Keratinocyte (primary cell): ENCODE results near the gene XRRA1. TPM values are rescaled to one million over a fixed set of nuclear protein-coding genes. Genes with fewer than 3 reads are reported as not detected.

Experiments
- DNase-seq: peaks from one replicate; pipeline ENCODE4 v3.0.0-alpha.2; 2011; ENCODE audit warnings: low read depth, missing footprints, low spot score
- FAIRE-seq: peaks from 2 replicates; lab custom pipeline; 2011; peaks lifted over from hg19 to GRCh38; lab: Jason Lieb, UNC
- H2AFZ ChIP-seq: 2 replicates; pipeline ENCODE4 v1.6.0; 2012; ENCODE audit warnings: low read length, control low read depth, inconsistent platforms; ENCODE audit not compliant: control insufficient read depth
- H3K27ac ChIP-seq: 2 replicates; pipeline ENCODE4 v1.5.1; 2011; ENCODE audit warnings: low read length; ENCODE audit not compliant: control insufficient read depth, insufficient read depth
- H3K27me3 ChIP-seq: 3 replicates; pipeline ENCODE4 v1.6.0; 2011; ENCODE audit warnings: low read length; ENCODE audit not compliant: control insufficient read depth, insufficient read depth; ENCODE audit errors: extremely low read depth
- H3K36me3 ChIP-seq, 2 experiments: 2 replicates in 1 of 2; 3 replicates in 1 of 2; pipeline ENCODE4 v1.5.1; 2011; ENCODE audit warnings: low read length in 2 of 2, mild to moderate bottlenecking in 1 of 2; ENCODE audit not compliant: control insufficient read depth in 2 of 2, insufficient read depth in 2 of 2; ENCODE audit errors: extremely low read depth in 1 of 2
- H3K4me1 ChIP-seq: 3 replicates; pipeline ENCODE4 v1.5.1; 2011; ENCODE audit warnings: low read length; ENCODE audit not compliant: control insufficient read depth, insufficient read depth; ENCODE audit errors: extremely low read depth
- H3K4me2 ChIP-seq: 3 replicates; pipeline ENCODE4 v1.6.0; 2011; ENCODE audit warnings: low read depth, low read length; ENCODE audit not compliant: control insufficient read depth, insufficient read depth; ENCODE audit errors: extremely low read depth
- H3K4me3 ChIP-seq, 3 experiments: fragments of 200-600 bp in 1 of 3; sonication (generic) in 1 of 3; 2 replicates in 2 of 3; 3 replicates in 1 of 3; pipeline ENCODE4 v1.5.1; 2011 to 2016; ENCODE audit warnings: low read length in 3 of 3, mild to moderate bottlenecking in 3 of 3, control low read depth in 2 of 3, inconsistent platforms in 1 of 3, low read depth in 1 of 3, mixed read lengths in 1 of 3, mixed run types in 1 of 3, moderate library complexity in 1 of 3; ENCODE audit not compliant: control insufficient read depth in 2 of 3, insufficient read depth in 2 of 3; ENCODE audit errors: extremely low read depth in 1 of 3
- H3K79me2 ChIP-seq: 2 replicates; pipeline ENCODE4 v1.6.0; 2012; ENCODE audit warnings: low read length; ENCODE audit not compliant: control insufficient read depth, insufficient read depth
- H3K9ac ChIP-seq: 3 replicates; pipeline ENCODE4 v1.6.0; 2011; ENCODE audit warnings: low read length; ENCODE audit not compliant: control insufficient read depth, insufficient read depth; ENCODE audit errors: extremely low read depth
- H3K9me1 ChIP-seq: 3 replicates; pipeline ENCODE4 v1.6.0; 2011; ENCODE audit warnings: low read length; ENCODE audit not compliant: control insufficient read depth, insufficient read depth; ENCODE audit errors: extremely low read depth
- H3K9me3 ChIP-seq: 2 replicates; pipeline ENCODE4 v1.5.1; 2012; ENCODE audit warnings: low read depth, low read length; ENCODE audit not compliant: control insufficient read depth
- H4K20me1 ChIP-seq: 3 replicates; pipeline ENCODE4 v1.6.0; 2011; ENCODE audit warnings: low read length; ENCODE audit not compliant: control insufficient read depth, insufficient read depth; ENCODE audit errors: extremely low read depth
- EZH2 ChIP-seq: IDR thresholded peaks from one replicate; pipeline ENCODE4 v1.6.1; 2012; ENCODE audit warnings: inconsistent platforms, mild to moderate bottlenecking, low read length, moderate library complexity
- dilution Hi-C: fragments of 300-500 bp; cut with MboI; formaldehyde crosslinking; loops from one replicate; pipeline ENCODE4 v1.7.0; 2020; ENCODE audit warnings: low sequenced_read_pairs; ENCODE audit not compliant: extremely low pct_ligation_motif_present
- polyA plus RNA-seq, 5 experiments: library from polyadenylated mRNA; depleted of rRNA in 3 of 5; stranded (reverse) in 3 of 5; stranded (forward) in 1 of 5; unstranded in 1 of 5; fragments of >200 nt; gene quantifications; 1 replicate in 1 of 5; 2 replicates in 3 of 5; 3 replicates in 1 of 5; pipeline versions ENCODE4 v1.2.1 to v1.2.3, GENCODE V29; 2011 to 2012; ENCODE audit warnings: missing spikeins in 2 of 5, low read depth in 1 of 5, low replicate concordance in 1 of 5
- TF ChIP-seq, protein P1 (sequence below), 3 experiments: IDR thresholded peaks in 1 of 3; conservative IDR thresholded peaks in 1 of 3; optimal IDR thresholded peaks in 1 of 3; 2 replicates in 2 of 3; 3 replicates in 1 of 3; pipeline versions ENCODE3 to v1.5.1; 2011; ENCODE audit warnings: low read length in 3 of 3, mild to moderate bottlenecking in 3 of 3, moderate library complexity in 2 of 3, control low read depth in 1 of 3, inconsistent platforms in 1 of 3; ENCODE audit not compliant: insufficient read depth in 2 of 3; ENCODE audit errors: extremely low read depth in 1 of 3

Gene XRRA1
- polyA plus RNA-seq, 1 donor (not counting 4 experiments of a cell fraction or from before 2014, with no cell fraction given) = 9.1 TPM

DNA sequence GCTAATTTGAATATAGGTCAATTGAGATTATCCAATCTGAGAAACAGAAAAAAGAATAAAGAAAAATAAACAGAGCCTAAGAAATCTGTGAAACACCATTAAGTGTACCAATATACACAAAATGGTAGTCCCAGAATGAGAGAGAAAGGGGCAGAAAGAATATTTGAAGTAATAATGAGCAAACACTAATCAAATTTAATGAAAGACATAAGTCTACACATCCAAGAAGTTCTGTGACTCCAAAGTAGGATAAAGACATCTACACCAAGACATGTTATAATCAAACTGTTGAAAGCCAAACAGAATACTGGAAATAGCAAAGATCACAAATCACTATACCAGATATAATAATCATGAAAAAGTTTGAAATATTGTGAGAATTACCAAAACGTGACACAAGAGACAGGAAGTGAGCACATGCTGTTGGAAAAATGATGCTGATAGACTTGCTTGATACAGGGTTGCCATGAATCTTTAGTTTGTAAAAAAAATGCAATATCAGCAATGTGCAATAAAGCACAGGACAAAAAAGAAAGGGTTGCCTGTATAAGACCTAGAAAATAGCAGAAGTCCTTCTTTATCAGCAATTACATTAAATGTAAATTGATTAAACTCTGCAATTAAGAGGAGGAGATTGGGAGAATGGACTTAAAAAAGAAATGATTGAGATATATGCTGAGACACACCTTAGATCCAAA lies 124.5 kb downstream of the XRRA1 start:
- Histone ChIP-seq H3K4me3 (no peak overlapping the region), H3K4me1 (peaks cover 11% of the 10 kb centered on the region), H2AFZ (no peak overlapping the region), H3K9me3 (peaks cover 6% of the 10 kb centered on the region), H3K27me3 (no peaks in the 10 kb centered on the region), H3K79me2 (peaks cover 10% of the 10 kb centered on the region), H3K4me2 (no peak overlapping the region), H4K20me1 (no peaks in the 10 kb centered on the region), H3K27ac (no peak overlapping the region), H3K9me1 (no peaks in the 10 kb centered on the region), H3K36me3 (peaks cover 4 to 11% of the 10 kb centered on the region in 2 experiments), H3K9ac (no peak overlapping the region)
- dilution Hi-C loops = no loop called here
- no peak for FAIRE-seq
- DNase-seq = no peak
- TF ChIP-seq, protein P1, sequence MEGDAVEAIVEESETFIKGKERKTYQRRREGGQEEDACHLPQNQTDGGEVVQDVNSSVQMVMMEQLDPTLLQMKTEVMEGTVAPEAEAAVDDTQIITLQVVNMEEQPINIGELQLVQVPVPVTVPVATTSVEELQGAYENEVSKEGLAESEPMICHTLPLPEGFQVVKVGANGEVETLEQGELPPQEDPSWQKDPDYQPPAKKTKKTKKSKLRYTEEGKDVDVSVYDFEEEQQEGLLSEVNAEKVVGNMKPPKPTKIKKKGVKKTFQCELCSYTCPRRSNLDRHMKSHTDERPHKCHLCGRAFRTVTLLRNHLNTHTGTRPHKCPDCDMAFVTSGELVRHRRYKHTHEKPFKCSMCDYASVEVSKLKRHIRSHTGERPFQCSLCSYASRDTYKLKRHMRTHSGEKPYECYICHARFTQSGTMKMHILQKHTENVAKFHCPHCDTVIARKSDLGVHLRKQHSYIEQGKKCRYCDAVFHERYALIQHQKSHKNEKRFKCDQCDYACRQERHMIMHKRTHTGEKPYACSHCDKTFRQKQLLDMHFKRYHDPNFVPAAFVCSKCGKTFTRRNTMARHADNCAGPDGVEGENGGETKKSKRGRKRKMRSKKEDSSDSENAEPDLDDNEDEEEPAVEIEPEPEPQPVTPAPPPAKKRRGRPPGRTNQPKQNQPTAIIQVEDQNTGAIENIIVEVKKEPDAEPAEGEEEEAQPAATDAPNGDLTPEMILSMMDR (optimal IDR thresholded peaks at IDR 0.05 in 1 of 3, IDR thresholded peaks at IDR 0.05 in 1 of 3, conservative IDR thresholded peaks at IDR 0.05 in 1 of 3; ENCODE audit: extremely low read depth in 1 of 3, insufficient read depth in 2 of 3, low read length in 3 of 3) = no peak
- no peak for TF ChIP-seq EZH2

DNA sequence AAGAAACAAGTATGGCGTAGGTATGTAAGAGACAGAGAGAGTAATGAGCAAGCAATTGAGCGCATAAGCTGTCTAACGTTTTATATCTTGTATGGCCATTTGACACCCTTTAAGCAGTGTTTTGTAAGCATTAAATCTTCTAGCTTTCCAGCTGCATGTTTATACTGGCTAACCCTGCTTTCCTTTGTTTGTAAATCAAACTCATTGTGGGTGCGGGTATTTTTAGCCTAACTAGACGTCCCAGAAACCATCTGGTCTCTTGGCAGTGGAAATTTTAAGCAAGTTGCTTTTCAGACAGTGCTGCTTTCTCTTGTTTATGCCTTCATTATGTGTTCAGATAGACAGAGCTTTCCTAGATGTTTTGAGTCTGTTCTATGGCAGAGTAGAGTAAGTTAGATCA lies 126.7 kb downstream of the XRRA1 start:
- H2AFZ ChIP-seq = no peak overlapping the region
- peaks cover 6% of the 10 kb centered on the region for H3K9me3 ChIP-seq
- peaks cover 11% of the 10 kb centered on the region for H3K4me1 ChIP-seq
- no peaks in the 10 kb centered on the region for H3K27me3 ChIP-seq
- H3K27ac ChIP-seq = no peak overlapping the region
- H3K9me1 ChIP-seq = no peaks in the 10 kb centered on the region
- dilution Hi-C loops = no loop called here
- H3K4me2 ChIP-seq = no peak overlapping the region
- FAIRE-seq (no peak), DNase-seq (no peak)
- peaks cover 5 to 14% of the 10 kb centered on the region in 2 experiments for H3K36me3 ChIP-seq
- H3K79me2 ChIP-seq = peaks cover 10% of the 10 kb centered on the region
- no peak overlapping the region for H3K9ac ChIP-seq
- no peak overlapping the region for H3K4me3 ChIP-seq
- no peak for TF ChIP-seq EZH2
- TF ChIP-seq, protein P1 (optimal IDR thresholded peaks at IDR 0.05 in 1 of 3, IDR thresholded peaks at IDR 0.05 in 1 of 3, conservative IDR thresholded peaks at IDR 0.05 in 1 of 3; ENCODE audit: extremely low read depth in 1 of 3, insufficient read depth in 2 of 3, low read length in 3 of 3) = no peak
- H4K20me1 ChIP-seq = no peaks in the 10 kb centered on the region
